Glomerular visceral epithelial cell (primary cell): ENCODE results near the gene EXOC4.

Source experiments
- DNase-seq: peaks from one replicate; pipeline ENCODE4 v3.0.0-alpha.2; 2016; ENCODE audit errors: extremely low spot score

The EXOC4 gene

GRCh38 chr7:133786401-133786937, 533.6 kb downstream of the EXOC4 start:
- no peak for DNase-seq

DNA sequence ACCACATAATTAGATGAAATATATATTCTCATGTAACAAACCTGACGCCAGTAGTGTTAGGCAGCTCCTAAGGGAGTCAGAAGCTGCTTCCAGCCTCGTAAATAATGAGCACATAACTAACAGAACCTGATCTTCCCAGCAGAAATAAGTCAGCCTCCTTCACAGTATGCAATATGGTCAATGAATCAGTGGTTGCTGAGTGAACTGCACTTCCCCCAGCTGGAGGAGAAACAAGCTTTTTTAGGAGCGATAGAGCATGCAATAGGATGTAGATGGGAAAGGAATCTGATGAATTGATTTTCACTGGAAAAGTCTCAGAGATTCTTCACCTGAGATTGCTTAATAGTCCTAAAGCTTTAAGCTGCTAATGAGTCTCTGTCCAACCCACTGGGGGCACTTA, 537.1 kb downstream of the EXOC4 start:
- DNase-seq, result peak; percentile 15

GRCh38 chr7:133790911-133791310, 538.0 kb downstream of the EXOC4 start:
- no peak for DNase-seq

GRCh38 chr7:133794479-133794878, 541.6 kb downstream of the EXOC4 start:
- DNase-seq, result peak; percentile 3

DNA sequence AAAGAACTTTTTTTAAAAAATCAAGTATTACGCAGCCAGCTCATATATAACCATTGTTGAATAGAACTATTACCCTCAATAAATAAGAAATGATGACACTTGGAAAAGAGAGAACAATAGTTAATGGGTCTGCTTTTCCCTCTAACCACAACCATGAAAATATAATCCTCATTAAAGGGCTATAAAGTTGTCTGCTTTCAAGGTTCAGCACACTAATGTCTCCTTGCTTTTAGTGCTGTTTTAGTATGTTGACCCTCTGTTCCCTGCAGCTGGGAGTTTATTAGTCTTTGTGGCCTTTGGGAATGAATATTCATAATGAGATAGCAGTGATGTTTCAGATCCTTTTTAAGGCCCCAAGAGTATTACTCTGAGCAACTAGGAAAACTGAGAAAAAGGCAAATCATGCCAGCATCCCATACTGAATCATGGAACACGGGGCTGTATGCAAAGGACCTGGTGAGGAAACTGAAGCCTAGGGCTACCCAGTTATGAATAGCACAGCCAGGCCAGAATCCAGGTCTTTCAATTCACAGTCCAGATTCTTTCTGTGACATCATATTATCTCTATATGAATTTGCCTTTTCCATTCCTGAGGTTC, 542.3 kb downstream of the EXOC4 start:
- no peak for DNase-seq

GRCh38 chr7:133796782-133797745, 544.2 kb downstream of the EXOC4 start:
- DNase-seq, result no peak

- DNase-seq, result peak; percentile 1
Observed at GRCh38 chr7:133797818-133798520, 545.1 kb downstream of the EXOC4 start.

- no peak for DNase-seq
Observed at GRCh38 chr7:133801341-133801740, 548.5 kb downstream of the EXOC4 start.

DNA sequence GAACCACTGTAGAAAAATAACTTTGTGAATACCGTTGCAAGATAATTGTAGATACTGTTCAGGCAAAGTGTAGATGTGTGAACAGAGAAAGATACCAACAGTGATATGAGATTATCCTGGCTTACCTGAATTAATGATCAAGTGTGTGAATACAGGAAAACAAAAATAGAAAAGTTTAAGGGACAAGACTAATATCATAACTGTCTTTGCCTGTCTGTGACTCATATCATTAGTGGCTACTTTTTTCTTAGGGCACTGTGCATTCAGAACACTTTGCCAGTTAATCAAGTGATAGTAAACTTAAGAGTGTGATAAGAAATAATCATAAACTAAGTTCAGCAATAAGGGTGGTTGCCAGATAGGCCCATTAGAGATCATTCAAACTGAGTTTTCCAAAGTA, 551.2 kb downstream of the EXOC4 start:
- DNase-seq, result no peak

- DNase-seq, result no peak
Observed at GRCh38 chr7:133805426-133805825, 552.5 kb downstream of the EXOC4 start.

DNA sequence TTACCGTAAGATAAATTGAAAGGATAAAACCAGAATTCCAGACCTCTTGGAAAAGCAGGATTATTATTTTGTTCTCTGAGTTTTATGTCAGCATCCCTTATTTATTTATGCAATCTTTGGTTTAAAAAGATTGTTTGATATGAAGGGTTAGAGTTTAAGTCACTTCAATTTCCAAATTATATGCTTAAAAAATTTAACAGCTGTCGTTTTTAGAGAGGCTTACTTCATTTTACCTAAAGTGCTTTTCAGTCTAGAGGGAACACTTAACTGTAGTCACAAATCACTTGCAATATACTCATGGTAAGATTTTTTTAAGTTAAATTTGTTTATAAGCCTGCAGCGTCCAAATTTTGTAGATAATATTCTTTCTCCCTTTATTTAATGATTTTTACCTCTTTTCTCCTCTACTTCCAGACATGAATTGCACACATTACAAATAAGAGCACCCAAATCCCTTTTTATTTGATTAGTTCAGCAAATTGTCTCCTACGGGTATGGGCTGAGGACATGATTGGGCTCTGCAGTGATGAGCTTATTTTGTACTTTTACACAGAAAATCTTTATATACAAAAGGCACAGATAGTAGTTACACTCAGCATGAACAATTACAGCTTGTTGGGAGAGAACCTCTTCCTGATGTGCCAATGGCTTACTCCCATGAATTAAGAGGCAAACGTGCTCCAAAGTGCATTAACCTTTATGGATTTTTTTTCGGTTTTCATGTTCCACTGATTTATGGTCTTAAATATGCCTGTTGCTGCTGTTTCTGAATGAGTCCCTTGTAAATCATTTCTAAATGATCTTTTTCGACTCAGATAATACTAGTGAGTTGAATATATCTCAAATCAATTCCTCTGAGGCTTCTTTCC, 555.0 kb downstream of the EXOC4 start:
- no peak for DNase-seq

- DNase-seq, result no peak
Observed at GRCh38 chr7:133808493-133808866, 555.6 kb downstream of the EXOC4 start.

GRCh38 chr7:133812877-133813276, 560.0 kb downstream of the EXOC4 start:
- DNase-seq, result no peak

DNA sequence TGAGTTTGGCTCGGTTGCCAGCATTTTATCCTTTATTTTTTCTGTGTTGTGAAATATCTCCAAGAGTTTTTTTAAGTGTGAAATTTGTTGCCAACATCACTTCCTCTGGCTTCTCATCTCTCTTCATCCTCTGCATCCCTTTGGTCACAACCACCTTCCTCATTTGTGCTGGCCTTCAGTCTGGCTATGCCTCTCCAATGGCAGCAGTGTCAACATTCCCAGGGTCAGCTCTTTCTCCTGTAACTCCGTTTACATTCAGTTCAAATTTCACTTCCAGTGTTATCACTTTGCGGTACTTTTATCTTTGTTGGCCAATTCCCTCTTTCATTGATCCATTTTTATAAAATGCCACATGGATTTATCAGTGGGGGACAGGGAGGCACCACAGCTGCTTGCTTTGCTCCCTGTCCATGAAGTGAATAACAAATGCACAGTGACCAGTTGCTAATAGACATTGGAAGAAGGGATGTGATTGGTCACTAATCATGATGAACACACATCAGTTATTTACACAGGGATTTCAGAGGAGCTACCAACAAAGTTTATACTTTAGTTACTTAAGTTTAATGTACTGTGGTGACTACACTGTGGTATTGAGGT, 562.8 kb downstream of the EXOC4 start:
- DNase-seq, result peak; percentile 20

GRCh38 chr7:133819695-133820094, 566.8 kb downstream of the EXOC4 start:
- no peak for DNase-seq

- DNase-seq, result no peak
Observed at GRCh38 chr7:133820584-133820983, 567.7 kb downstream of the EXOC4 start.

- DNase-seq, result no peak
Observed at GRCh38 chr7:133821171-133821570, 568.3 kb downstream of the EXOC4 start.

GRCh38 chr7:133822001-133822641, 569.2 kb downstream of the EXOC4 start:
- DNase-seq, result no peak

GRCh38 chr7:133822868-133823552, 570.1 kb downstream of the EXOC4 start:
- DNase-seq, result no peak

GRCh38 chr7:133824132-133824531, 571.3 kb downstream of the EXOC4 start:
- DNase-seq, result no peak
